GM10248 (cell line): ENCODE data around the gene SIK3.

Experiments used
- CTCF ChIA-PET: fragments of 300-600 bp; sonication (Branson Sonifier 250); formaldehyde crosslinking; extraction: SDS; loops from one replicate; lab custom pipeline; 2021; ENCODE audit warnings: antibody characterized with exemption; lab: Yijun Ruan, JAX
- POLR2A ChIA-PET: fragments of 350-650 bp; sonication (Branson Sonifier 250); formaldehyde crosslinking; extraction: SDS; loops from one replicate; lab custom pipeline; 2020; ENCODE audit warnings: antibody characterized with exemption; lab: Yijun Ruan, JAX
- DNase-seq: peaks from one replicate; pipeline ENCODE4 v3.0.0; 2012; ENCODE audit errors: extremely low spot score
- CTCF ChIP-seq: IDR thresholded peaks from 2 replicates; pipeline ENCODE4 v1.5.1; 2012; ENCODE audit warnings: mild to moderate bottlenecking, low read depth; ENCODE audit errors: extremely low read depth, missing control alignments, control extremely low read depth

The SIK3 gene

GRCh38 chr11:116828632-116829524 is 269.4 kb downstream of the SIK3 start:
- ChIA-PET CTCF (interaction anchor here (1.0 kb wide), 2 partner anchors 8 to 38 kb away, joined by 3 read pairs; partner anchors contain the start of gene APOA5), POLR2A (no interaction called here)
- TF ChIP-seq CTCF, result no peak
- no peak for DNase-seq

- no peak for TF ChIP-seq CTCF
- CTCF ChIA-PET, result interaction anchor here (1.0 kb wide), 1 partner anchor 36 kb away, joined by 3 read pairs; the partner anchor contains the start of gene APOA5
- DNase-seq, result no peak
- POLR2A ChIA-PET, result no interaction called here
Measured at GRCh38 chr11:116827461-116827860, 270.8 kb downstream of the SIK3 start.

GRCh38 chr11:116826751-116827431 is 271.3 kb downstream of the SIK3 start:
- TF ChIP-seq CTCF, result no peak
- ChIA-PET CTCF (interaction anchor here (1.0 kb wide), 2 partner anchors 10 to 14 kb away, joined by 3 to 4 read pairs; no protein-coding TSS in a partner anchor), POLR2A (no interaction called here)
- no peak for DNase-seq

GRCh38 chr11:116825854-116826750 is 272.1 kb downstream of the SIK3 start:
- ChIA-PET POLR2A (no interaction called here), CTCF (interaction anchor here (0.8 to 1.5 kb wide), 4 partner anchors 10 to 35 kb away, joined by 3 to 5 read pairs (median 4); partner anchors contain the start of gene APOA5)
- DNase-seq, result no peak
- TF ChIP-seq CTCF, result no peak

GRCh38 chr11:116825434-116825833 is 272.8 kb downstream of the SIK3 start:
- DNase-seq, result no peak
- ChIA-PET POLR2A (no interaction called here), CTCF (interaction anchor here (0.8 to 1.5 kb wide), 2 partner anchors 10 to 34 kb away, joined by 4 to 5 read pairs; partner anchors contain the start of gene APOA5)
- TF ChIP-seq CTCF, result no peak
